Skeletal muscle tissue (tissue), 4 donors: Measurements from ENCODE around the gene ATP1A1. TPM values are rescaled to one million over a fixed set of nuclear protein-coding genes. Genes with fewer than 3 reads are reported as not detected.

Experiments used
- H3K27ac ChIP-seq: one replicate; pipeline ENCODE4 v1.7.0; 2013; ENCODE audit warnings: mild to moderate bottlenecking, low read depth, low read length, inconsistent platforms
- H3K27me3 ChIP-seq, 3 donors: one replicate each; pipeline ENCODE4 v1.7.0; 2013; ENCODE audit warnings: low read length in 3 of 3; ENCODE audit not compliant: control insufficient read depth in 3 of 3, insufficient read depth in 3 of 3
- H3K36me3 ChIP-seq, 3 donors: one replicate each; pipeline ENCODE4 v1.7.0; 2013; ENCODE audit warnings: low read length in 3 of 3; ENCODE audit not compliant: control insufficient read depth in 3 of 3, insufficient read depth in 3 of 3
- H3K4me1 ChIP-seq, 3 donors: one replicate each; pipeline ENCODE4 v1.7.0; 2013; ENCODE audit warnings: low read length in 3 of 3, mild to moderate bottlenecking in 3 of 3; ENCODE audit not compliant: control insufficient read depth in 3 of 3, insufficient read depth in 3 of 3
- H3K4me3 ChIP-seq, 3 donors: one replicate each; pipeline ENCODE4 v1.7.0; 2013; ENCODE audit warnings: low read length in 3 of 3
- H3K9ac ChIP-seq, 3 donors: one replicate each; pipeline ENCODE4 v1.7.0; 2013; ENCODE audit warnings: low read length in 3 of 3, mild to moderate bottlenecking in 3 of 3, moderate library complexity in 2 of 3, low read depth in 1 of 3
- H3K9me3 ChIP-seq, 3 donors: one replicate each; pipeline ENCODE4 v1.7.0; 2013; ENCODE audit warnings: low read length in 3 of 3; ENCODE audit not compliant: control insufficient read depth in 3 of 3
- total RNA-seq: library from RNA; depleted of rRNA; stranded (reverse); fragments of >200 nt; gene quantifications from one replicate; pipeline ENCODE4 v1.2.3, GENCODE V29; 2014
- donor health status: Osteomylitis.

Gene ATP1A1
- total RNA-seq, 1 donor from 2014 or later = 74.1 TPM

GRCh38 chr1:116411784-116412479, 38.9 kb downstream of the ATP1A1 start:
- peaks cover 0 to 21% (median 2%) of the 10 kb centered on the region in 3 donors for H3K36me3 ChIP-seq
- H3K9ac ChIP-seq = no peak overlapping the region
- H3K9me3 ChIP-seq = no peaks in the 10 kb centered on the region
- no peaks in the 10 kb centered on the region for H3K27me3 ChIP-seq
- peaks cover 6 to 17% (median 14%) of the 10 kb centered on the region in 3 donors for H3K4me1 ChIP-seq
- no peak overlapping the region for H3K27ac ChIP-seq
- H3K4me3 ChIP-seq = no peak overlapping the region

GRCh38 chr1:116412480-116412798, 39.4 kb downstream of the ATP1A1 start:
- no peaks in the 10 kb centered on the region for H3K27me3 ChIP-seq
- no peak overlapping the region for H3K4me3 ChIP-seq
- H3K9ac ChIP-seq = no peak overlapping the region
- peaks cover 9 to 22% (median 18%) of the 10 kb centered on the region in 3 donors for H3K4me1 ChIP-seq
- H3K9me3 ChIP-seq = no peaks in the 10 kb centered on the region
- H3K27ac ChIP-seq = no peak overlapping the region
- H3K36me3 ChIP-seq = peaks cover 0 to 16% (median 0%) of the 10 kb centered on the region in 3 donors

- peaks cover 0 to 11% (median 0%) of the 10 kb centered on the region in 3 donors for H3K36me3 ChIP-seq
- no peaks in the 10 kb centered on the region for H3K27me3 ChIP-seq
- no peaks in the 10 kb centered on the region for H3K9me3 ChIP-seq
- no peak overlapping the region for H3K9ac ChIP-seq
- H3K27ac ChIP-seq = no peak overlapping the region
- H3K4me3 ChIP-seq = no peak overlapping the region
- peaks cover 13 to 27% (median 23%) of the 10 kb centered on the region in 3 donors for H3K4me1 ChIP-seq
Observed at GRCh38 chr1:116412898-116413297, 39.9 kb downstream of the ATP1A1 start.

- H3K27ac ChIP-seq = no peak overlapping the region
Observed at GRCh38 chr1:116413414-116413813, 40.4 kb downstream of the ATP1A1 start.

GRCh38 chr1:116414364-116414763, 41.3 kb downstream of the ATP1A1 start:
- peaks cover 0 to under 1% (median 0%) of the 10 kb centered on the region in 3 donors for H3K36me3 ChIP-seq

More at GRCh38 chr1:116413414-116413813, 40.4 kb downstream of the ATP1A1 start:
- H3K9ac ChIP-seq = no peak overlapping the region
- no peak overlapping the region for H3K4me3 ChIP-seq
- peaks cover 17 to 29% (median 28%) of the 10 kb centered on the region in 3 donors for H3K4me1 ChIP-seq
- H3K9me3 ChIP-seq = no peaks in the 10 kb centered on the region
- peaks cover 0 to 7% (median 0%) of the 10 kb centered on the region in 3 donors for H3K36me3 ChIP-seq
- H3K27me3 ChIP-seq = no peaks in the 10 kb centered on the region

GRCh38 chr1:116415200-116415698, 42.2 kb downstream of the ATP1A1 start:
- Histone ChIP-seq H3K36me3 (no peaks in the 10 kb centered on the region), H3K4me3 (no peak overlapping the region), H3K9ac (no peak overlapping the region), H3K9me3 (no peaks in the 10 kb centered on the region), H3K27me3 (no peaks in the 10 kb centered on the region), H3K4me1 (peaks cover 21 to 26% (median 22%) of the 10 kb centered on the region in 3 donors), H3K27ac (no peak overlapping the region)

More at GRCh38 chr1:116414364-116414763, 41.3 kb downstream of the ATP1A1 start:
- H3K27ac ChIP-seq = no peak overlapping the region
- H3K27me3 ChIP-seq = no peaks in the 10 kb centered on the region
- H3K4me3 ChIP-seq = no peak overlapping the region
- H3K9ac ChIP-seq = no peak overlapping the region
- H3K9me3 ChIP-seq = no peaks in the 10 kb centered on the region
- H3K4me1 ChIP-seq = peaks cover 22 to 31% (median 27%) of the 10 kb centered on the region in 3 donors

- Histone ChIP-seq H3K4me1 (peaks cover 21 to 26% (median 22%) of the 10 kb centered on the region in 3 donors), H3K36me3 (no peaks in the 10 kb centered on the region), H3K4me3 (no peak overlapping the region), H3K9ac (peak overlapping the region in 1 of 3 donors; percentile 65), H3K9me3 (no peaks in the 10 kb centered on the region), H3K27me3 (no peaks in the 10 kb centered on the region), H3K27ac (no peak overlapping the region)
Observed at GRCh38 chr1:116415699-116416533, 42.9 kb downstream of the ATP1A1 start.

GRCh38 chr1:116416854-116417513, 43.9 kb downstream of the ATP1A1 start:
- Histone ChIP-seq H3K4me3 (peak overlapping the region in 1 of 3 donors; percentile 45), H3K36me3 (no peaks in the 10 kb centered on the region), H3K9ac (peak overlapping the region in 1 of 3 donors; percentile 95), H3K4me1 (peaks cover 21 to 26% (median 22%) of the 10 kb centered on the region in 3 donors), H3K27me3 (no peaks in the 10 kb centered on the region), H3K27ac (no peak overlapping the region), H3K9me3 (no peaks in the 10 kb centered on the region)

- H3K27me3 ChIP-seq = no peaks in the 10 kb centered on the region
- H3K27ac ChIP-seq = no peak overlapping the region
- no peaks in the 10 kb centered on the region for H3K9me3 ChIP-seq
- H3K9ac ChIP-seq = peak overlapping the region; percentile 88 to 95 (median 88)
- no peaks in the 10 kb centered on the region for H3K36me3 ChIP-seq
- H3K4me1 ChIP-seq = peaks cover 21 to 26% (median 22%) of the 10 kb centered on the region in 3 donors
- peak overlapping the region; percentile 96 to 99 (median 99) for H3K4me3 ChIP-seq
Observed at GRCh38 chr1:116417678-116418077, 44.6 kb downstream of the ATP1A1 start.
